Hematopoietic multipotent progenitor cell treated with erythropoietin and hydrocortisone succinate and interleukin-3 and kit ligand, for 17 days (in vitro differentiated cells): ENCODE data around the gene HOXC10.
A peak's percentile ranks its signal among the peaks of the same experiment; 100 is the strongest.

Source experiments
- DNase-seq: peaks from one replicate; pipeline ENCODE4 v3.0.0-alpha.2; 2015; ENCODE audit warnings: low spot score

HOXC10 gene

GRCh38 chr12:54004063-54004840 is 19.3 kb downstream of the HOXC10 start:
- DNase-seq = no peak

DNA sequence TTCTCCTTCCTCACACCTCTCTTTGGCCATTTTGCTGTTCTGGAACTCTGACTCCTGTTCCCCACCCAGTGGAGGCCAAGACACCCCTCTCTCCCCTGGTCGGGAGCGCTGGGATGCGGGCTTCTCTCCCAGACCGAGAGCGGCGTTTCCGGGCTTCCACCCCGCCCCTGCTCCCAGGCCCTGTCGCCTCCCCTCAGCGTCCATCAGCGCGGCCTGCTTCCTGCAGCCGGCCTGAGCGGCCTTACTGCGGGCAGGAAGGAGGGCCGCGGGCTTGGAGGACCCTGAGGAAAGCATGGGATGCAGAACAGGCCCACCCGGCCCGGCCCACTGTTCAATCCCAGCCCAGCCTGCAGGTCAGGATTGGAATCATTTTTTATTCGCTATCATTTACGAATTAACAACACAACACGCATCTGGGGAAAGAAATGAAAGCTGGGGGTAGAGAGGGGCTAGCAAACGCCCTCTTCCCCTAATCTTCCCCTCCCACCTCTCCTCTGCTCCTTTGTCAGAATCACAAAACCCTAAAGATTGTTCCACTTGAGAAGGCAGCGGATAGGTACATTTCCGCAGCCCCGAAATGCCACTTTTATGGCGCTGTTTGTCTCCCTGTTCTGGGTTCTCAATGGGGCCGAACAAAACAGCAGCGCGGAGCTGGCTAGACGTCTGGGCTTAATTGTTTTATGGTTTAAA is 20.0 kb downstream of the HOXC10 start:
- DNase-seq = no peak

DNA sequence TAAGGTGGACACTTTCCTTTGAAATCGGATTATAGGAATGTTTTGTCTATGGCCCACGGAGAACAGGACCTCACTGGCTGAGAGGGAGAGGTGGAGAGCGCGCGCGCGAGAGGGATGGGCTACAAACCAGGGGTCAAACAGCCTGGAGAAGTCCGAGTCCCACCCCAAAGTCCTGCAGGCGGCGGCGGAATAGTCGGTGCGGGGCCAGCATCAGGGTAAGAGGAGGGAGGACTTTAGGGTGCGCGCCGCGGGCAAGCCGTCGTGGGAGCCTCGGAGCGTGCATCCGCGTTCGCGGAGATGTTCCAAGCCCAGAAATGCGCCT is 20.5 kb downstream of the HOXC10 start:
- DNase-seq = no peak

GRCh38 chr12:54005853-54006558 is 21.1 kb downstream of the HOXC10 start:
- peak; percentile 78 for DNase-seq

DNA sequence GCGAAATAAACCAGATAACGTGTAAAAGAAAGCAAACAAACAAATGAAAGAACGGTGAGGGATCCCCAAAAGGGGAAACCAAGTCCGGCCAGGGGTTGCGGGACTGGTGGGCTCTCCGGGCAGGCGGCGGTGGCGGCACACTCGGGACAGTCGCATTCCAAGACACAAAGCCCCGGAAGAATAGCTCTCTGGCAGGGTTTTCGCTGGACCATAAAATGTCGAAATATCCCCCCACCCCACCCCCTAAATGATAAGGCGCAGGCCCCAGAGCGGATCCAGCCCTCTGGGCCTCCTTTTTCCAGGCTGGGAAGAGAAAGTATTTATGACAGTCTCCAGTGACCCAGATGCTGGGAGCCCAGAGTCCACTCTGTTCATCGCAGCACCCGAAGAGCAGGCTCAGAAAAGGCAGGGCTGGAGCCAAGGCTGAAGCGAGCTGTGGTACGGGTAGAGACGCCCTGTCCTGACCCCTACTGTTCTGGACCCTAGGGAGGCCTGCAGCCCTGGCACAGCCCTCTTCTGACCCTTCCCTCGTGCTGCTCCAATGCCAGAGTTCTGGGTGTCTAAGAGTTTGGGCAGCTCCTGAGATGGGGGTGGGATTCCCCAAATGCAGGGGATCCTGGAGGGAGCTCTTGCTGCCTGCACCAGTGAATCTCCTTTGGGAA is 21.7 kb downstream of the HOXC10 start:
- DNase-seq = no peak

GRCh38 chr12:54007538-54008259 is 22.8 kb downstream of the HOXC10 start:
- no peak for DNase-seq

GRCh38 chr12:54008260-54008552 is 23.3 kb downstream of the HOXC10 start:
- DNase-seq = no peak

DNA sequence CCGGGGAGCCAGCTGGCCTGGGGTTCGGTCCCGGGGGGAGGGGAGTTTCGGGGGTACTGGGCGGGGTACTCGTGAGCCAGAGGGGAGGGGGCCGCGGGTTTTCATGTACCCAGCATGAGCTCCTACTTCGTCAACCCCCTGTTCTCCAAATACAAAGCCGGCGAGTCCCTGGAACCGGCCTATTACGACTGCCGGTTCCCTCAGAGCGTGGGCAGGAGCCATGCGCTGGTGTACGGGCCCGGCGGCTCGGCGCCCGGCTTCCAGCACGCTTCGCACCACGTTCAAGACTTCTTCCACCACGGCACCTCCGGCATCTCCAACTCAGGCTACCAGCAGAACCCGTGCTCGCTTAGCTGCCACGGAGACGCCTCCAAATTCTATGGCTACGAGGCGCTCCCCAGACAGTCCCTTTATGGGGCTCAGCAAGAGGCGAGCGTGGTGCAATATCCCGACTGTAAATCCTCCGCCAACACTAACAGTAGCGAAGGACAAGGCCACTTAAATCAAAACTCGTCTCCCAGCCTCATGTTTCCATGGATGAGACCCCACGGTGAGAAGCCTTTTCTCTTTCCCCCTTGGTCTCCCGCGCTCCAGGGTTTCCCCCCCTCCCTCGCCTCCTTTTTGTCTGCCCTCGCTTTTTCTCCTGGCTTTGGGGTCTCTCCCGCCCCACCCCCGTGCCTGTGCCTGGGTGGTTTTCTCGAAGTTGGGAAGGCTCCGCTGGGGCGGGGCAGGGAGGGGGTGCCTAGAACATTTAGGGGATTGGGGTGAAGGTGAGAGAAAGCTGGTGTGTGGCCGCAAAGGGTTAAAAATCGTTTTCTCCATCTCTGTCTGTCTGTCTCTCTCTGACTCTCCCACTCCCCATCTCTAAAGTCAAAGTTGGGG is 24.5 kb downstream of the HOXC10 start:
- DNase-seq = no peak

- DNase-seq = no peak
Observed at GRCh38 chr12:54010053-54010971, 25.4 kb downstream of the HOXC10 start.

DNA sequence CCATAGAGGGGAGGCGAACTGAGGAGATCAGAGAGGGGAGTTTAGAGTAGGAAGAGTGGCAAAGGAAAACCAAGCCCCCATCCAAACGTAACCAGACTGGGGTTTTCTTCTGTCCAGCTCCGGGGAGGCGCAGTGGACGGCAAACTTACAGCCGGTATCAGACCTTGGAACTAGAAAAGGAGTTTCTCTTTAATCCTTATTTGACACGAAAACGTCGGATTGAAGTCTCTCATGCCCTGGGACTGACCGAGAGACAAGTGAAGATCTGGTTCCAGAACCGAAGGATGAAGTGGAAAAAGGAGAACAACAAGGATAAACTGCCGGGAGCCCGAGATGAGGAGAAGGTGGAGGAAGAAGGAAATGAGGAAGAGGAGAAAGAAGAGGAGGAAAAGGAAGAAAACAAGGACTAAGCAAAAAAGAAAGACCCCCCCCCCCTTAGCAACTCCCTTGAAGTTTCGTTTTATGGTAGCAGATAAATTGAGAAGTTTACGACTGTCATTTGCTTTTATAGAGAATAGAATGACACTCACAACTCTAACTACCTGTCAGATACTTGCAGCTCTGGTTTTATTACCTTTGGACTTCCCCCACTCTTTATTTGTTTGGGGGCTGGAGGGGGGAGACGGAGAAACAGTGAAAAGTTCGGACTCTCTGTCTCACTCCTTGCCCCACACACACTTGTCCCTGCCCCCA is 26.2 kb downstream of the HOXC10 start:
- DNase-seq = no peak

- DNase-seq = no peak
Observed at GRCh38 chr12:54011665-54012532, 27.0 kb downstream of the HOXC10 start.

- no peak for DNase-seq
Observed at GRCh38 chr12:54012631-54013409, 27.9 kb downstream of the HOXC10 start.

- no peak for DNase-seq
Observed at GRCh38 chr12:54014377-54015017, 29.6 kb downstream of the HOXC10 start.

GRCh38 chr12:54015018-54015931 is 30.3 kb downstream of the HOXC10 start:
- DNase-seq = no peak

GRCh38 chr12:54016051-54016450 is 31.1 kb downstream of the HOXC10 start:
- no peak for DNase-seq

GRCh38 chr12:54016478-54016964 is 31.6 kb downstream of the HOXC10 start:
- DNase-seq = no peak
